GM18502 (cell line): Measurements from ENCODE around the gene TNFAIP2.

Experiments
- ATAC-seq: cut with Tn5 transposase; IDR thresholded peaks from one replicate; pipeline ENCODE4 v1.9.1; 2021; ENCODE audit warnings: mild to moderate bottlenecking; ENCODE audit not compliant: unreplicated experiment, poor library complexity

TNFAIP2 gene

GRCh38 chr14:103091883-103092222 is 31.4 kb upstream of the TNFAIP2 start:
- no peak for ATAC-seq

GRCh38 chr14:103093856-103094405 is 29.3 kb upstream of the TNFAIP2 start:
- no peak for ATAC-seq

DNA sequence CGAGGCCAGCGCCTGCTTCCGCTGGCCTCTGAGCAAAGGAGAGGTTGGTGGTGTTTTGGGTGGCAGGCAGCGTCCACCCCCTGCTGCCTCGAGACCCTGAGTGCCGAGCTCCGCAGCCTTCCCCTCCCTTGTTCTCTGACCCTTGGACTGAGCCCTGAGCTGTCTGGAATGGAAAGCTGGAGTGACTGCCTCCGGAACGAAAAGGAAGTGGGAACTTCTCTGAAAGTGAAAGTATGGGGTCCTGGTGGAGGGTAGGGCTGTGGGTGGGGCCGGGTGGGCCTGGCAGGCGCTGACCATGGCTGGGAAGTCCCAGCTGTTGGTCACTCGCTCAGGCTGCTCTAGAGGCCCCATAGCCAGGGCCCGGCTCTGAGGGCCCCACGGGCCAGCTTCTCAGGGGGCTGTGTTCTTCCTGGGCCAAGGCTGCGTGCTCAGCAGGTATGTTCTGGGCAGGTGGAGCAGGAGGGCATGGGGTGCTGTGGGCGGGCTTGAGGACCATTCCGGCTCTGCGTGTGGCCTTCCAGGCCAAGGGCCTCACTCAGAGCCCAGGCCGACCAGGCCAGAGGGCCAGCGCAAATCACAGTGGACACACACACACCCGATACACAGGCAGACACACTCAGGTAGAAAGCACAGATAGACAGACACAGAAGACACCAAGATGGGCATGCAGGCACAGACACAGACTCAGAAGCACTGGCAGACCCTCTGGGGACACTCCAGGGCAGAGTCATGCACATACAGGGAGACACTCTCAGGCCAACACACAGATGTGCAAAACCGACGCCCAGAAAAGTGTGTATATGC is 28.7 kb upstream of the TNFAIP2 start, which contains the start of gene EXOC3L4:
Gene EXOC3L4, plus strand, starts transcription at position 320 of the 804 bp plus-strand sequence. CDS start 5,495 bp downstream, outside the sequence.
- ATAC-seq: no peak

DNA sequence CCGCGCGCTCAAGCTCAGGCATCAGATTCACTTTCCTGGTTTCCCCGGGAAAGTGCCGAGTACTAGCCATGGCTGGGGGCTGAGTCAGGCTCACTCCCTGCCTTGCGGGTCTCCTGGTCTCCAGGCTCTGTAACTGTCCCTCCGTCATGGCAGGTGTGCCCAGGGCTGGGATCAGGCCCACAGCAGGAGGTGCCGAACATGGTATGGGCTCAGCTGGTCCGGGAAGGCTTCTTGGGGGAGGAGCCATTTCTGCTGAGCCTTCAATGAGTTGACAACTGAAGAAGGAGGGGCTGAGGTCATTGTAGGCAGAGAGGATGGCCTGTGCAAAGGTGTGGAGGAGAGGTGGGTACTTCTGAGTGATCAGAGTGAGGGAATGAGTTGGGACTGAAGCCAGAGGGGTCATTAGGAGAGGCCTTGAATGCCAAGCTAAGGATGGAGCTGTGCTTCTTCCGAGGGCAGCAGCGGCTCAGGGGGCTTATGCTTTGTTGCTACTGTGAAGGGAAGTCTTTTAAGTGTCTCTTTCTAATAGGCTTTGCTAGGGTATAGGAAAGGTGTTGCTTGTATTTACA is 28.0 kb upstream of the TNFAIP2 start:
- ATAC-seq: no peak

GRCh38 chr14:103096387-103096786 is 26.9 kb upstream of the TNFAIP2 start:
- no peak for ATAC-seq

DNA sequence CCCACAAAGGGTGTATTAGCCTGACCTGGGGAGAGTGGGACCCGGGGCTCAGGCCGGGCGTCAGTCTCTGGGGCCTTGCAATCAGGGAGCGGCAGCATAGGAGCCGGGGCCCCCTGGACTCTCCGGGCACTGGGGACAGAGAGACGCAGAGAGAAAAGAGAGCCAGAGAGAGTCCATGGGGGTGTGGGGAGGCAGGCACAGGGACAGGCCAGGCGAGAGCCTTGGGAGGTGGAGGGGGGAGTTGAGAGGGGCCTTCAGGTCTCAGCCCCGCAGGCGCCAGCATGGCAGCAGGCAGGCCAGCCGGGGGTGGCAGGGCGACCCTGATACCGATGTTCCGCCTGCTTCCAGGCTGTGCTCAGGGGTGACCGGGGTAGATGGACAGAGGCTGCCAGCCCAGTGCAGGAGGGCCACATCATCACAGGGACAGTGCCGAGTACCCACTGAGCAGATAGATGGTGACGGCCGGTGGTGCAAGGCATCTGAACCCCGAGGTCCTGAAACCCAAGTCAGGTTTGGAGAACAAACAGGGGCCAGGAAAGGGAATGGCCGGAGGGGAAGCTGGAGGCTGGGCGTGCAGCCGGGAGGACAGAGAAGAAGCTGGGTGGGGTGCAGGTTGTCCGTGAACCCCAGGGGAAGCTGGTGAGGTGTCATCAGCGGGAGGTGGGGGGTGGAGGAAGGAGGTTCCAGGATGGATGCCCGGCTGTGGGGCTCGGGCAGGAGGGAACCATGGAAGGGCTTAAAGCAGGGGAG is 25.8 kb upstream of the TNFAIP2 start:
- no peak for ATAC-seq

GRCh38 chr14:103097994-103098957 is 25.0 kb upstream of the TNFAIP2 start:
- ATAC-seq: no peak

DNA sequence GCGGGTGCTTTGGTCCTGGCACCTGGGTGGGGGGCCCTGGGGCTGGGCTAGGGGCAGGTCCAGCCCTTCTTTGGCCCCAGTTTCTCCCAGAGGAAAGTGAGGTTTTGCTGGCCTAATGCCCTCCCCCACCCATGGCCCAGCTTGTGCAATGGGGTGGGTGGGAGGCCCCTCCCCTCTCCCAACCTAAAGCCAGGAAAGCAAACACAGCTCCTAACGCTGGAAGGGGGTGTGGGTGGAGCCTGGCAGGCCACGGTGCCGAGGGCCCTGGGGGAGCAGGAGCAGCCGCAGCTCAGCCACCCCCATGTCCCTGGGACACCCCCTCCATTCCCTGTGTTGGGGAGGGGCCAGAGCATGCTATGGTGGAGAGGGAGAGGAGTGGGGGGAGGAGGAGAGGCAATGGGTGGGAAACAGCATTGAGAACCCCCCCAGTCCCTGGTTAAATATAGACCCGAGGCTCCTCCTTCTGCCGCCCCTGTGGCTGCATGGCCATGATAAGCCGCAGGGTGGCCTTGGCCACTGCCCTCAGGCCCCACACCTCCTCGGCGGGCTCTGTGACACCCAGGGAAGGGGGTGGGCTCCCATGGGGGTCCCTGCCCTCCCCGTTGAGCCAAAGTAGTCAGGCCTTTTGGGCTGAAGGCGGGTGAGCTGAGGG is 24.1 kb upstream of the TNFAIP2 start:
- ATAC-seq: no peak

DNA sequence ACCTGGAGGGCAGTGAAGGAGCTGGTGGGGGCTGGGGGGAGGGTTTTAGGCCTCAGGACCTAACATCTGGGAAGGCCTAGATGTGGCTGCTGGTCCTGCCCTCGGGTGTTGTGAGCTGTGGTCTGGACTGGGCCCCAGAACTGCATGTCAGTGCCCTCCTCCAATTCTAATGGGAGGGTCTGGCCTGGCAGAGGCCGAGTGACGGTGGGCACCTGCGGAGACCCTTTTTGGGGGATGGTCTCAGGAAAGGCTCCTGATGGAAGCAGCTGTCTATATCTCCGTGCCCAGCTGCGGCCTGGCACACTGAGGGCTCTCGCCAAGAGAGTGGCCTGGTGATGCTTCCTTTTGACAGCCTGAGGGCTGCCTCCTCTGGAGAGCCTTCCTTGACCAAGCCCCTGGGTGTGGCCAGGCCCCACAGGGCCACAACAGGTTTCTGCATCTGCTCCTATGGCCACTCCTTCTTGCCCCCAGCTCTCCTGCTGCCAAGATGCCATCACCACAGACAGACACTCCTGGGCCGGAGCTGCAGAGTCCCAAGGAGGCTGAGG is 23.5 kb upstream of the TNFAIP2 start:
- ATAC-seq: no peak

DNA sequence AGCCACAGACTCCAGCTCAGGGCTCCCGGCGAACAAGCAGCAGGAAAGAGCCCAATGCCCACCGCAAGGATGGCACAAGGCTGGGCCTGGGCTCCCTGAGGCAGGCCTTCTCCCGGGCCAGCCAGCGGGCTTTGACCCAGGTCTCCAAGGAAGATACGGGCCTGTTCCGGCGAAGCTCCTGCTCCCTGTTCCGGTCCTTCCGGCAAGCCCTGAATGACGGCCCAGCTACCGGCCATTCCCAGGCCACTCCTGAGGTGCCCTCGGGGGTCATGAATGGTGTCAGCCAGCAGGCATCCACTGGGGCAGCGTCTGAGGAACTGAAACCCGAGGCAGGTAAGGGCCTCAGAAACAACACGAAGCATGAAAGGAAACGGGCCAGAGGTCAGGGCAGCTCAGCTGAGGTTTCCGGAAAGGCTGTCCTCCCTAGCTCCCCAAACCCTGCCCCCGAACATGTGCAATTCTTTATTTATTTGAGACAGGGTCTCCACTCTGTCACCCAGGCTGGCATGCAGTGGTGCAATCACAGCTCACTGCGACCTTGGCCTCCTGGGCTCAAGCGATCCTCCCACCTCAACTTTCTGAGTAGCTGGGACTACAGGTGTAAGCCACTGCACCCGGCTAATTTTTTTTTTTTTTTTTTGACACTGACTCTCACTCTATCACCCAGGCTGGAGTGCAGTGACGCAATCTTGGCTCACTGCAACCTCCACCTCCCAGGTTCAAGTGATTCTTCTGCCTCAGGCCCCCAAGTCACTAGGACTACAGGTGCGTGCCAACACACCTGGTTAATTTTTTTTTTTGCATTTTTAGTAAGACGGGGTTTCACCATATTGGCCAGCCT is 22.8 kb upstream of the TNFAIP2 start:
- no peak for ATAC-seq

- no peak for ATAC-seq
Observed at GRCh38 chr14:103101257-103101962, 21.9 kb upstream of the TNFAIP2 start.

GRCh38 chr14:103101963-103102688 is 21.1 kb upstream of the TNFAIP2 start:
- ATAC-seq: no peak

DNA sequence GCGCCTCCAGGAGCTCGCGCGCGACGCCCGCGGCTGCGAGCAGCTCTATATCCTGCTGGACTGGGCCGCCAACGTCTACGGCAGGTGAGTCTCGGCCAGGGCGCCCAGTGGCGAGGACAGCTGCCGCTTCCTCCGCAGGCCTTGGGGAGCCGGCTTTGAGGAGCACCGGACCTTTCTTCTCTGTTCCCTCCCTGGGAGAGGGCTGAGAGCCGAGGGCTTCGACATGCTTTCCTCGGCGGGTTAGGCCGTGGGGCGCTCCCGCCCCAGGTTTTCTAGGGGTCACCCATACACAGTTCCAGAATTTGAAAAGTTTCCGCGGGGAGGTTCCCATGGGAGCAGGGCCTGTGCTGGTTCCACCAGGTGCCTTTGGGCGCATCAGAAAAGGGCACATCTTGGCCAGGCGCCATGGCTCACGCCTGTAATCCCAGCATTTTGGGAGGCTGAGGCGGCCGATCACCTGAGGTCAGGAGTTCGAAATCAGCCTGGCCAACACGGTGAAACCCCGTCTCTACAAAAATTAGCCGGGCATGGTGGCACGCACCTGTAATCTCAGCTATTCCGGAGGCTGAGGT is 20.5 kb upstream of the TNFAIP2 start:
- no peak for ATAC-seq

DNA sequence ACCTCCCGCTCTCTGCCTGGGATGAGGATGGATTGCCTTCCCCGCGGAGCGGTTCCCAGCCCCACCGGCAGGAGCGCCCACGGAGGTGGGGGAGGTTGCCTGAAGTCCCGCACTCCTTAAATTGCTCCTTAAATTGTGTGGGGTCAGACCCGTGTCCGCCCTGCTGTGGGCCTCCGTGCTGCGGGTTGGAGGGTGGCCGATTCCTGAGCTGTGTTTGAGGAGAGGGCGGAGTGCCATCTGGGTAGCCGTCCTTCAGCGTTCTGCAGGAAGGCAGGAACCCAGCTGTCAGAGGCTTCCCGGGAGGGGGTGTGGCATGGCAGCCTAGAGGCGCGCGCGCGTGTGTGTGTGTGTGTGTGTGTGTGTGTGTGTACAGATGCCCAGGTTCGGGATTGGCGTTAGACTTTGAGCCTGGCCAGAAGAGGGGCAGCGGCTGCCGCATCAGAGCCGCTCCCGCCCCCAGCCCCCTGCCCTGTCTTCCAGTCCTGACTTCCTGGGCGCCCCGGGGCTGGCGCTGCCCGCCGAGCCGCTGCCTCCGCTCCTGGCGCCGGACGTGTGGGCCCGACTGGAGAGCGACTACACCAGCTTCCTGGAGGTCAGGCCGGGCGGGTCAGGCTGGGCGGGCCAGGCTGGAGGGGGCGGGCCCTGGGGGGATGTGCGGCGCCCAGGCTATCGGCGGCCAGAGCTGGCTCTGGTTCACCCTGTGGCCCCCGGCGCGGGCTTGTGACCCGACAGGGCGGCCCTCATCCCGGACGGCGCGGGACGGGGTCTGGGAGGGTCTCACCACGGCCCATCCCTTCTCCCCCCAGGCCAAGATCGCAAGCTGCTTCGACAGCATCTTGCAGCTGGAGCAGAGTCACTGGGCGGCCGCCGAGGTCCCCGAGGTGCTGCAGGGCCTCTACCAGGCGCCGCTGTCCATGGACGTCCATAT is 19.5 kb upstream of the TNFAIP2 start:
- no peak for ATAC-seq

DNA sequence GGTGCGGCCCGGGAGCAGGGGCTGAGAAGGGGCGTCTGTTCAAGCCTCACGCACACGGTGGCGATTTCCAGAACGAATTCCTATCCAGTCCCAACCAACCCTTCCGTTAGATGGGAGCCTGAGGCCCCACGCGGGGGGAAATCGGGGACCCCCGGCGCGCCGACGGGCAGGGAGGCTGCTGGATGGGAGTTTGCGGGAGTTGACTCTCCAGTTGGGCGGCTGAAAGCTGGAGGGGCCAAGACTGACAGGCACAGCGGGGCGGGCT is 18.9 kb upstream of the TNFAIP2 start:
- ATAC-seq: no peak
